SK-N-MC (cell line): ENCODE measurements around the gene LCMT1.
A peak's percentile ranks its signal among the peaks of the same experiment; 100 is the strongest.

Source experiments
- DNase-seq: peaks from one replicate; pipeline ENCODE4 v3.0.0-alpha.2; 2011; ENCODE audit warnings: low read depth, low spot score
- H3K27ac ChIP-seq: fragments of 200-600 bp; sonication (generic); 2 replicates; pipeline ENCODE4 v1.5.1; 2016; ENCODE audit warnings: mixed run types
- H3K36me3 ChIP-seq: fragments of 200-600 bp; sonication (generic); 2 replicates; pipeline ENCODE4 v1.6.1; 2017; ENCODE audit warnings: antibody characterized with exemption, low read length, mixed read lengths; ENCODE audit not compliant: insufficient read depth
- H3K4me3 ChIP-seq: fragments of 200-600 bp; sonication (generic); 2 replicates; pipeline ENCODE4 v1.5.1; 2016
- H3K9ac ChIP-seq: fragments of 200-600 bp; sonication (generic); 2 replicates; pipeline ENCODE4 v1.8.0; 2017; ENCODE audit warnings: mixed run types, mixed read lengths; ENCODE audit not compliant: insufficient read length
- H3K9me3 ChIP-seq: fragments of 200-600 bp; sonication (generic); 2 replicates; pipeline ENCODE4 v1.6.1; 2017; ENCODE audit warnings: low read depth, mild to moderate bottlenecking, antibody characterized with exemption, low read length, moderate library complexity, mixed read lengths
- EZH2 ChIP-seq: fragments of 200-600 bp; sonication (generic); IDR thresholded peaks from one replicate; pipeline ENCODE4 v1.6.1; 2017; ENCODE audit warnings: antibody characterized with exemption
- FOXP2 ChIP-seq: optimal IDR thresholded peaks from 2 replicates; pipeline ENCODE3; 2011; ENCODE audit warnings: mild to moderate bottlenecking, moderate library complexity; ENCODE audit not compliant: insufficient read depth; ENCODE audit errors: extremely low read length, control extremely low read depth
- POLR2AphosphoS5 ChIP-seq: IDR thresholded peaks from 2 replicates; pipeline ENCODE4 v1.6.1; 2012; ENCODE audit warnings: mild to moderate bottlenecking, low read depth, low read length, borderline replicate concordance

The LCMT1 gene

DNA sequence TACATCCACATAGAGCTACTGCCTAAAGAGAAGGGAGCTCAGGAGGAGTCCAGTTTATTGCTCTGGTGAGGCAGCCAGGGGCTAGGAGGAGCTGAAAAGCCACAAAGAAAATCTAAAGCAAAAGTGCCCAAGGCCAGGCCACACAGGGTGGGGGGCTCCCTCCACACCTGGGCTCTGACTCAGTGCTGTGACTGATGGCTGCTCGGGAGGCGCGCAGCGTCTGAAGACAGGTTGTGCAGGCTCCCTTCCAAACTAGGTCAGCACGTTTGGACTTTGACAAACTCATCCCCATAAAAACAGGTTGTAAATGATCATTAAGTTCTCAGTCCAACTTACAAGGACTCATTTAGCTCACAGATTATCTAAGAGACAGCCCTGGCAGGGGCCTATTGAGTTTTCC lies 22.2 kb upstream of the LCMT1 start:
- no peak for DNase-seq
- H3K9me3 ChIP-seq: no peaks in the 10 kb centered on the region
- no peak overlapping the region for H3K4me3 ChIP-seq
- no peak overlapping the region for H3K9ac ChIP-seq
- no peak for TF ChIP-seq POLR2AphosphoS5
- no peak for TF ChIP-seq EZH2
- no peak for TF ChIP-seq FOXP2
- H3K36me3 ChIP-seq: no peaks in the 10 kb centered on the region
- no peak overlapping the region for H3K27ac ChIP-seq

- H3K4me3 ChIP-seq: no peak overlapping the region
- TF ChIP-seq FOXP2 (no peak), EZH2 (no peak), POLR2AphosphoS5 (no peak)
- DNase-seq: no peak
- no peaks in the 10 kb centered on the region for H3K36me3 ChIP-seq
- H3K27ac ChIP-seq: no peak overlapping the region
- no peaks in the 10 kb centered on the region for H3K9me3 ChIP-seq
- H3K9ac ChIP-seq: no peak overlapping the region
Measured at GRCh38 chr16:25092441-25092840, 19.1 kb upstream of the LCMT1 start.

DNA sequence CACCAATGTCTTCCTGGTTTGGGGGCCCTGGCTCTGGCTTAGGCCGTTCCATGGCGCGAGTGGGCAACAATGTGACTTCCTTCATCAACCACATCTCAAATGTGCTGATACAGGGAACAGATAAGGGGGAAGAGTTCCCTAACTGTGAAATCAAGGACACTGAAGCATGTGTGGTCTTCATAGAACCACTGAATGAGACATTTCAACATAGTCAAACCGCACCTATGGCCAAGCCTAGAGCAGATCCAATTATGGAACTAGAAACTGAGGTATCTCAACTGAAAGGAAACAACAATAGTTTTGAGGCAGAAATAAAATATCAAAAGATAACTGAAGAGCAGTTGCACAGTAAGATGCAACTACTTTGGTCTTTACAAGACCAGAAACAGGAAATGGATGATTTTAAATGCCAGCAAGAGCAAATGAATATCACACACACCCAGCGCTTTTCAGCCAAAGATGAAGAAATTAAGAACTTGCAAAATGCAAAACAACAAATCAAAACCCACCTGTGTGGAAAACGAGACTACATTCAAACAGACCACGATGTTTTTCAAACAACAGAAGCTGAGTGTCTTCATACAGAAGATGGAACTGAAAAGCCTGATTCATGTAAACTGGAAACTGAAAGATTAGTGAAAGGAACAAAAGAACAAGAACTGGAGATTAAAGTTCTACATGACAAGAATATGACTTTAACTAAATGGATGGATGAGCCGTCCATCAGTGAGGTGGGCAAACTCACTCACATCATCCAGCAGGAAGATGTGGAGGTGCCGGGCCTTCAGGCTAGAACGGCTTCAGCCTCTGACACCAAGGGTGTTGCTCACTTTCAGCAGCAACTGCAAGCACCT lies 18.1 kb upstream of the LCMT1 start:
- no peaks in the 10 kb centered on the region for H3K36me3 ChIP-seq
- H3K4me3 ChIP-seq: no peak overlapping the region
- no peak overlapping the region for H3K27ac ChIP-seq
- no peak overlapping the region for H3K9ac ChIP-seq
- DNase-seq: no peak
- H3K9me3 ChIP-seq: no peaks in the 10 kb centered on the region
- TF ChIP-seq EZH2 (no peak), POLR2AphosphoS5 (no peak), FOXP2 (no peak)

- no peaks in the 10 kb centered on the region for H3K9me3 ChIP-seq
- no peak for DNase-seq
- H3K4me3 ChIP-seq: no peak overlapping the region
- H3K36me3 ChIP-seq: no peaks in the 10 kb centered on the region
- no peak overlapping the region for H3K27ac ChIP-seq
- no peak overlapping the region for H3K9ac ChIP-seq
- no peak for TF ChIP-seq FOXP2
- no peak for TF ChIP-seq POLR2AphosphoS5
- no peak for TF ChIP-seq EZH2
Measured at GRCh38 chr16:25094596-25094995, 16.9 kb upstream of the LCMT1 start.

DNA sequence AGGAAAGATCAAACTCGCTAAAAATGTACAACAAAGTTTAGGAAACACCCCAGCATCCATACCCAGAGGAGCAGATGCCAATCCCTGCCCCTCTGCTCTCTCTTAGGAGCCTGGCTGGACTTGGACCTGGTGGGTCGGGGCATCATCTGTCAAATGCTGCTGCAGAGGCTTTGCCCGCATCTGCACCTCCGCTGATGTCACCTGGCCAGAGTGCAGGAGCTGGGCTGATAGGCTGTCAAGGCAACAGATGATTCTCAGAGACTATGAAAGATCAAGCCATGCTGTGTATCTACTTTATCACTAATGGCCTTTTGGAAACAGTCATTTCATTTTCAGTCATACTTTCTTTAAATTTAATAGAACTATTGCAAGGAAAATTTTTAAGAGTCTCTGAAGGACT lies 15.9 kb upstream of the LCMT1 start:
- no peak for TF ChIP-seq POLR2AphosphoS5
- TF ChIP-seq FOXP2: no peak
- no peak for TF ChIP-seq EZH2

GRCh38 chr16:25097276-25097975 lies 14.1 kb upstream of the LCMT1 start:
- Histone ChIP-seq H3K9ac (no peak overlapping the region), H3K36me3 (no peaks in the 10 kb centered on the region), H3K9me3 (no peaks in the 10 kb centered on the region), H3K27ac (no peak overlapping the region), H3K4me3 (no peak overlapping the region)
- DNase-seq: no peak
- TF ChIP-seq EZH2 (no peak), POLR2AphosphoS5 (no peak), FOXP2 (no peak)

More for the DNA sequence above, 15.9 kb upstream of the LCMT1 start:
- H3K27ac ChIP-seq: no peak overlapping the region
- H3K4me3 ChIP-seq: no peak overlapping the region
- H3K9ac ChIP-seq: no peak overlapping the region
- no peak for DNase-seq
- H3K36me3 ChIP-seq: no peaks in the 10 kb centered on the region
- H3K9me3 ChIP-seq: no peaks in the 10 kb centered on the region

- DNase-seq: no peak
- no peak overlapping the region for H3K27ac ChIP-seq
- TF ChIP-seq EZH2: no peak
- TF ChIP-seq FOXP2: no peak
- no peak for TF ChIP-seq POLR2AphosphoS5
- no peaks in the 10 kb centered on the region for H3K36me3 ChIP-seq
- no peak overlapping the region for H3K9ac ChIP-seq
- H3K9me3 ChIP-seq: no peaks in the 10 kb centered on the region
- no peak overlapping the region for H3K4me3 ChIP-seq
Measured at GRCh38 chr16:25100511-25100910, 11.0 kb upstream of the LCMT1 start.

DNA sequence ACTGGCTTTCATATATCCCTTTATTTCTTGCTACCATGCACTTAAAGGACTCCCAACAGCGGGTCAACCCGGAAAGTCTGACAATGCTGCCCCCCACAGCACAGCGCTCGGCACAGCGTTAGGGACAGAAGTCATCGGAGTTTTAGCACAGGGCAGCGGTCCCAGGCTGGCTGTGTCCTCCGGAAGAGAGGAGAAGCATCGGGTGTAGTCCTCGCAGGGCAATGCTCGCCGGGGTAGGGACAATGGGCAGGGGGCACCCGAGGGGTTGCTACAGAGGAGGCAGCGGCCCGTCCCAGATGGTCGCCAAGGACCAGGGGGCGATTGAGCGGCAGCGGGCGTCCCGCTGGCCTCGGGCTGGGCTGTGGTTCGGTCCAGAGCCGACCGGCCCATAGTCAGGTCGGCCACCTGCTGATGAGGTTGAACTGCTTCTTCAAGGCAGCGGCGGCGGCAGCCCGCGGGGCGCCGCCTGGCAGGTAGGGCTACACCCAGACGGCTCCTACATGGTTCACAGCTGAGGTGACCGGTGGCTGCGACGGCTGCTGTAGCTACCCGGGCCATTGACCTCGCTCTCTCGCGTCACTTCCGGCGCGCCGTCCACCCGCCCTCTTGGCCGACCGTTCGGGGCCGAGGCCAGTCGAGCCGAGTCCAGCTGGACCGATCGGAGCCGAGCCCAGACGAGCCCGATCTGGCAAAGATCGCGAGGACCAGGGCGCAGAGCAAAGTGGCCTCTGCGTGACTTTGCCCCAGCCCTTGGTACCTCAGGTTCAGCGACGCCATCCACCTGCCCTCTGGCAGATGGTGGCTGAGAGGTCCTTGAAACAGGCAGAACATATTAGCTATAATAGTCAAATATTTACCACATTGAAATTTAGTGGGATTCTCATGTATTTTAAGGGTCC lies 4.7 kb upstream of the LCMT1 start:
- Histone ChIP-seq H3K27ac (no peak overlapping the region), H3K9me3 (no peaks in the 10 kb centered on the region), H3K36me3 (no peaks in the 10 kb centered on the region), H3K9ac (no peak overlapping the region), H3K4me3 (no peak overlapping the region)
- DNase-seq: no peak
- TF ChIP-seq FOXP2: no peak
- no peak for TF ChIP-seq EZH2
- TF ChIP-seq POLR2AphosphoS5: peak; percentile 41; the same call in 1 of the 2 replicates
